OCI-LY3 (cell line): Measurements from ENCODE around the gene ITGA7.

Experiments used
- H2AFZ ChIP-seq: fragments of 200-600, 300-600 bp; shearing (Covaris generic); 2 replicates; pipeline ENCODE4 v1.6.0; 2014; ENCODE audit warnings: antibody characterized with exemption, low read depth, low read length
- H3K27ac ChIP-seq: fragments of 200-600, 300-600 bp; sonication (generic); 2 replicates; pipeline ENCODE4 v1.5.1; 2014; ENCODE audit warnings: mild to moderate bottlenecking, low read length, moderate library complexity, mixed read lengths
- H3K27me3 ChIP-seq: fragments of 200-600, 300-600 bp; sonication (generic); 2 replicates; pipeline ENCODE4 v1.6.1; 2014; ENCODE audit warnings: low read depth, low read length, mixed read lengths
- H3K36me3 ChIP-seq: fragments of 200-600, 300-600 bp; sonication (generic); replicated peaks from 2 replicates; pipeline ENCODE3; 2014; ENCODE audit warnings: low read depth, low read length, mixed read lengths
- H3K4me1 ChIP-seq: fragments of 300-600, 200-600 bp; sonication (generic); 2 replicates; pipeline ENCODE4 v1.6.1; 2014; ENCODE audit warnings: low read length, mixed read lengths
- H3K4me2 ChIP-seq: fragments of 200-600, 300-600 bp; sonication (generic); 2 replicates; pipeline ENCODE4 v1.6.1; 2014; ENCODE audit warnings: low read length, mixed read lengths
- H3K4me3 ChIP-seq: fragments of 300-600, 200-600 bp; sonication (generic); 2 replicates; pipeline ENCODE4 v1.5.1; 2014; ENCODE audit warnings: antibody characterized with exemption, mild to moderate bottlenecking, low read length, moderate library complexity
- H3K79me2 ChIP-seq: fragments of 300-600, 200-600 bp; shearing (Covaris generic); 2 replicates; pipeline ENCODE4 v1.6.1; 2014; ENCODE audit warnings: mild to moderate bottlenecking, low read length, mixed read lengths
- H3K9ac ChIP-seq: fragments of 300-600, 200-600 bp; shearing (Covaris generic); 2 replicates; pipeline ENCODE4 v1.6.0; 2014; ENCODE audit warnings: mild to moderate bottlenecking, low read length, moderate library complexity
- H3K9me3 ChIP-seq: fragments of 200-600, 300-600 bp; shearing (Covaris generic); 2 replicates; pipeline ENCODE4 v1.6.1; 2014; ENCODE audit warnings: low read length, mixed read lengths; ENCODE audit not compliant: insufficient read depth
- H4K20me1 ChIP-seq: fragments of 200-600, 300-600 bp; sonication (generic); 2 replicates; pipeline ENCODE4 v1.6.1; 2016; ENCODE audit warnings: low read length, mixed read lengths; ENCODE audit not compliant: insufficient read depth
- EZH2phosphoT487 ChIP-seq: fragments of 200-600 bp; shearing (Covaris generic); IDR thresholded peaks from 2 replicates; pipeline ENCODE4 v1.6.1; 2018; ENCODE audit warnings: antibody characterized with exemption, mixed run types, low read depth
- TF ChIP-seq, protein P1 (sequence below): fragments of 200-600, 300-600 bp; sonication (generic); IDR thresholded peaks from 2 replicates; pipeline ENCODE4 v1.5.1; 2014; ENCODE audit warnings: antibody characterized with exemption, low read length, low read depth

ITGA7 gene

GRCh38 chr12:55681142-55682077, 26.3 kb downstream of the ITGA7 start:
- Histone ChIP-seq H3K79me2 (no peaks in the 10 kb centered on the region), H3K9ac (peak overlapping the region; percentile 37), H3K4me1 (peaks cover 11% of the 10 kb centered on the region), H3K4me3 (peak overlapping the region; percentile 73), H3K9me3 (no peaks in the 10 kb centered on the region), H3K27me3 (peaks cover 3% of the 10 kb centered on the region; the same call in 1 of the 2 replicates), H3K4me2 (peak overlapping the region; percentile 89), H4K20me1 (no peaks in the 10 kb centered on the region), H2AFZ (peak overlapping the region; percentile 92), H3K27ac (no peak overlapping the region), H3K36me3 (no peaks in the 10 kb centered on the region)
- TF ChIP-seq, protein P1, sequence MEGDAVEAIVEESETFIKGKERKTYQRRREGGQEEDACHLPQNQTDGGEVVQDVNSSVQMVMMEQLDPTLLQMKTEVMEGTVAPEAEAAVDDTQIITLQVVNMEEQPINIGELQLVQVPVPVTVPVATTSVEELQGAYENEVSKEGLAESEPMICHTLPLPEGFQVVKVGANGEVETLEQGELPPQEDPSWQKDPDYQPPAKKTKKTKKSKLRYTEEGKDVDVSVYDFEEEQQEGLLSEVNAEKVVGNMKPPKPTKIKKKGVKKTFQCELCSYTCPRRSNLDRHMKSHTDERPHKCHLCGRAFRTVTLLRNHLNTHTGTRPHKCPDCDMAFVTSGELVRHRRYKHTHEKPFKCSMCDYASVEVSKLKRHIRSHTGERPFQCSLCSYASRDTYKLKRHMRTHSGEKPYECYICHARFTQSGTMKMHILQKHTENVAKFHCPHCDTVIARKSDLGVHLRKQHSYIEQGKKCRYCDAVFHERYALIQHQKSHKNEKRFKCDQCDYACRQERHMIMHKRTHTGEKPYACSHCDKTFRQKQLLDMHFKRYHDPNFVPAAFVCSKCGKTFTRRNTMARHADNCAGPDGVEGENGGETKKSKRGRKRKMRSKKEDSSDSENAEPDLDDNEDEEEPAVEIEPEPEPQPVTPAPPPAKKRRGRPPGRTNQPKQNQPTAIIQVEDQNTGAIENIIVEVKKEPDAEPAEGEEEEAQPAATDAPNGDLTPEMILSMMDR, result peak; percentile 49
- no peak for TF ChIP-seq EZH2phosphoT487

DNA sequence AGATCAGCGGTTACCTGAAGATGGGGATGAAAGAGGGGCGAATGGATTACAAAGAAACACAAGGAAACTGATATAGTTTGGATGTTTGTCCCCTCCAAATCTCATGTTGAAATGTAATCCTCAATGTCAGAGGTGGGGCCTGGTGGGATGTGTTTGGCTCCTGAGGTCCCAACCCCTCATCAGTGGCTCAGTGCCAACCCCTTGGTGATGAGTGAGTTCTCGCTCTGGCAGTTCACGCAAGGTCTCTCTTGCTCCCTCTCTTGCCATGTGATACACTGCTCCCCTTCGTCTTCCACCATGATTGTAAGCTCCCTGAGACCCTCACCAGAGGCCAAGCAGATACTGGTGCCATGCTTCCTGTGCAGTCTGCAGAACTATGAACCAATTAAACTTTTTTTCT, 28.0 kb downstream of the ITGA7 start:
- H3K4me3 ChIP-seq, result no peak overlapping the region
- H3K36me3 ChIP-seq, result no peaks in the 10 kb centered on the region
- peaks cover 11% of the 10 kb centered on the region for H3K4me1 ChIP-seq
- no peak overlapping the region for H3K9ac ChIP-seq
- no peak overlapping the region for H2AFZ ChIP-seq
- H3K27ac ChIP-seq, result no peak overlapping the region
- no peaks in the 10 kb centered on the region for H3K9me3 ChIP-seq
- H3K27me3 ChIP-seq, result peaks cover 5% of the 10 kb centered on the region; the same call in 1 of the 2 replicates
- H3K79me2 ChIP-seq, result no peaks in the 10 kb centered on the region
- no peaks in the 10 kb centered on the region for H4K20me1 ChIP-seq
- no peak overlapping the region for H3K4me2 ChIP-seq
- no peak for TF ChIP-seq EZH2phosphoT487
- TF ChIP-seq, protein P1, result no peak

- Histone ChIP-seq H3K4me3 (no peak overlapping the region), H3K36me3 (no peaks in the 10 kb centered on the region), H3K9me3 (no peaks in the 10 kb centered on the region), H3K4me1 (peaks cover 16% of the 10 kb centered on the region), H3K27ac (no peak overlapping the region), H3K79me2 (no peaks in the 10 kb centered on the region), H4K20me1 (no peaks in the 10 kb centered on the region), H2AFZ (no peak overlapping the region), H3K27me3 (peaks cover 3% of the 10 kb centered on the region; the same call in 1 of the 2 replicates), H3K9ac (no peak overlapping the region), H3K4me2 (no peak overlapping the region)
- TF ChIP-seq, protein P1, result no peak
- no peak for TF ChIP-seq EZH2phosphoT487
Measured at GRCh38 chr12:55676707-55677106, 31.0 kb downstream of the ITGA7 start.

- Histone ChIP-seq H3K4me3 (no peak overlapping the region), H3K79me2 (no peaks in the 10 kb centered on the region), H3K4me1 (peaks cover 8% of the 10 kb centered on the region), H4K20me1 (no peaks in the 10 kb centered on the region), H3K36me3 (no peaks in the 10 kb centered on the region), H3K27ac (no peak overlapping the region), H3K9me3 (no peaks in the 10 kb centered on the region), H3K9ac (no peak overlapping the region), H3K4me2 (no peak overlapping the region), H3K27me3 (peaks cover 3% of the 10 kb centered on the region; the same call in 1 of the 2 replicates), H2AFZ (no peak overlapping the region)
- TF ChIP-seq, protein P1, result no peak
Measured at GRCh38 chr12:55675666-55676065, 32.0 kb downstream of the ITGA7 start.
